ENCODE results near the gene RMDN2.
"Not testable (repeated sequence)": the region's sequence is repeated elsewhere in the genome, so short reads cannot be mapped to it uniquely, and the experiment has no call there.

RMDN2 gene

GRCh38 chr2:37992601-37993000 lies 67.5 kb downstream of the RMDN2 start:
- Histone ChIP-seq H3K27ac (ENCODE audit: low read length) (no peak overlapping the region), H3K9me3 (ENCODE audit: control insufficient read depth in 2 of 2, low read length in 2 of 2) (no peaks in the 10 kb centered on the region), H3K9ac (ENCODE audit: low read length in 2 of 2) (no peak overlapping the region), H3K4me3 (ENCODE audit: low read length in 2 of 2) (no peak overlapping the region), H3K36me3 (ENCODE audit: control insufficient read depth in 2 of 2, insufficient read depth in 2 of 2, low read length in 2 of 2) (no peaks in the 10 kb centered on the region), H3K27me3 (ENCODE audit: control insufficient read depth in 1 of 2, insufficient read depth in 2 of 2, low read length in 2 of 2) (no peaks in the 10 kb centered on the region), H3K4me1 (ENCODE audit: control insufficient read depth, insufficient read depth, low read length) (peaks cover 4% of the 10 kb centered on the region)

- H3K4me3 ChIP-seq (ENCODE audit: low read length in 2 of 2), result no peak overlapping the region
- H3K4me1 ChIP-seq (ENCODE audit: control insufficient read depth, insufficient read depth, low read length), result peaks cover 4% of the 10 kb centered on the region
- H3K36me3 ChIP-seq (ENCODE audit: control insufficient read depth in 2 of 2, insufficient read depth in 2 of 2, low read length in 2 of 2), result no peaks in the 10 kb centered on the region
- H3K27ac ChIP-seq (ENCODE audit: low read length), result no peak overlapping the region
- no peaks in the 10 kb centered on the region for H3K9me3 ChIP-seq (ENCODE audit: control insufficient read depth in 2 of 2, low read length in 2 of 2)
- H3K27me3 ChIP-seq (ENCODE audit: control insufficient read depth in 1 of 2, insufficient read depth in 2 of 2, low read length in 2 of 2), result no peaks in the 10 kb centered on the region
- no peak overlapping the region for H3K9ac ChIP-seq (ENCODE audit: low read length in 2 of 2)
Measured at GRCh38 chr2:37993143-37993542, 68.1 kb downstream of the RMDN2 start.

GRCh38 chr2:37997629-37998028 lies 72.5 kb downstream of the RMDN2 start:
- H3K4me3 ChIP-seq (ENCODE audit: low read length in 2 of 2), result no peak overlapping the region
- H3K27me3 ChIP-seq (ENCODE audit: control insufficient read depth in 1 of 2, insufficient read depth in 2 of 2, low read length in 2 of 2), result no peaks in the 10 kb centered on the region
- no peak overlapping the region for H3K9ac ChIP-seq (ENCODE audit: low read length in 2 of 2)
- H3K4me1 ChIP-seq (ENCODE audit: control insufficient read depth, insufficient read depth, low read length), result peaks cover 4% of the 10 kb centered on the region
- H3K36me3 ChIP-seq (ENCODE audit: control insufficient read depth in 2 of 2, insufficient read depth in 2 of 2, low read length in 2 of 2), result no peaks in the 10 kb centered on the region
- H3K9me3 ChIP-seq (ENCODE audit: control insufficient read depth in 2 of 2, low read length in 2 of 2), result no peaks in the 10 kb centered on the region
- H3K27ac ChIP-seq (ENCODE audit: low read length), result peak overlapping the region; percentile 19

GRCh38 chr2:38000485-38001222 lies 75.6 kb downstream of the RMDN2 start:
- Histone ChIP-seq H3K9ac (ENCODE audit: low read length in 2 of 2) (no peak overlapping the region), H3K36me3 (ENCODE audit: control insufficient read depth in 2 of 2, insufficient read depth in 2 of 2, low read length in 2 of 2) (no peaks in the 10 kb centered on the region), H3K27ac (ENCODE audit: low read length) (peak overlapping the region; percentile 31), H3K4me3 (ENCODE audit: low read length in 2 of 2) (no peak overlapping the region), H3K9me3 (ENCODE audit: control insufficient read depth in 2 of 2, low read length in 2 of 2) (no peaks in the 10 kb centered on the region), H3K4me1 (ENCODE audit: control insufficient read depth, insufficient read depth, low read length) (peaks cover 4% of the 10 kb centered on the region), H3K27me3 (ENCODE audit: control insufficient read depth in 1 of 2, insufficient read depth in 2 of 2, low read length in 2 of 2) (no peaks in the 10 kb centered on the region)

GRCh38 chr2:38010187-38010586 lies 85.1 kb downstream of the RMDN2 start:
- not testable (repeated sequence) for H3K4me3 ChIP-seq (ENCODE audit: low read length in 2 of 2); H3K36me3 ChIP-seq (ENCODE audit: control insufficient read depth in 2 of 2, insufficient read depth in 2 of 2, low read length in 2 of 2); H3K27ac ChIP-seq (ENCODE audit: low read length); H3K27me3 ChIP-seq (ENCODE audit: control insufficient read depth in 1 of 2, insufficient read depth in 2 of 2, low read length in 2 of 2); H3K4me1 ChIP-seq (ENCODE audit: control insufficient read depth, insufficient read depth, low read length); H3K9ac ChIP-seq (ENCODE audit: low read length in 2 of 2); H3K9me3 ChIP-seq (ENCODE audit: control insufficient read depth in 2 of 2, low read length in 2 of 2)

- H3K27me3 ChIP-seq (ENCODE audit: control insufficient read depth in 1 of 2, insufficient read depth in 2 of 2, low read length in 2 of 2), result no peaks in the 10 kb centered on the region
- H3K27ac ChIP-seq (ENCODE audit: low read length), result no peak overlapping the region
Measured at GRCh38 chr2:38010995-38011394, 85.9 kb downstream of the RMDN2 start.

GRCh38 chr2:38013158-38013752 lies 88.2 kb downstream of the RMDN2 start:
- no peak overlapping the region for H3K9ac ChIP-seq (ENCODE audit: low read length in 2 of 2)
- no peaks in the 10 kb centered on the region for H3K36me3 ChIP-seq (ENCODE audit: control insufficient read depth in 2 of 2, insufficient read depth in 2 of 2, low read length in 2 of 2)
- no peak overlapping the region for H3K4me3 ChIP-seq (ENCODE audit: low read length in 2 of 2)
- no peaks in the 10 kb centered on the region for H3K27me3 ChIP-seq (ENCODE audit: control insufficient read depth in 1 of 2, insufficient read depth in 2 of 2, low read length in 2 of 2)
- H3K27ac ChIP-seq (ENCODE audit: low read length), result no peak overlapping the region
- H3K4me1 ChIP-seq (ENCODE audit: control insufficient read depth, insufficient read depth, low read length), result no peaks in the 10 kb centered on the region
- no peaks in the 10 kb centered on the region for H3K9me3 ChIP-seq (ENCODE audit: control insufficient read depth in 2 of 2, low read length in 2 of 2)

More at GRCh38 chr2:38010995-38011394, 85.9 kb downstream of the RMDN2 start:
- no peaks in the 10 kb centered on the region for H3K4me1 ChIP-seq (ENCODE audit: control insufficient read depth, insufficient read depth, low read length)
- H3K9ac ChIP-seq (ENCODE audit: low read length in 2 of 2), result no peak overlapping the region
- H3K9me3 ChIP-seq (ENCODE audit: control insufficient read depth in 2 of 2, low read length in 2 of 2), result no peaks in the 10 kb centered on the region
- no peaks in the 10 kb centered on the region for H3K36me3 ChIP-seq (ENCODE audit: control insufficient read depth in 2 of 2, insufficient read depth in 2 of 2, low read length in 2 of 2)
- no peak overlapping the region for H3K4me3 ChIP-seq (ENCODE audit: low read length in 2 of 2)

- H3K27me3 ChIP-seq (ENCODE audit: control insufficient read depth in 1 of 2, insufficient read depth in 2 of 2, low read length in 2 of 2), result no peaks in the 10 kb centered on the region
- no peaks in the 10 kb centered on the region for H3K36me3 ChIP-seq (ENCODE audit: control insufficient read depth in 2 of 2, insufficient read depth in 2 of 2, low read length in 2 of 2)
- H3K9ac ChIP-seq (ENCODE audit: low read length in 2 of 2), result no peak overlapping the region
- H3K4me3 ChIP-seq (ENCODE audit: low read length in 2 of 2), result no peak overlapping the region
- no peaks in the 10 kb centered on the region for H3K9me3 ChIP-seq (ENCODE audit: control insufficient read depth in 2 of 2, low read length in 2 of 2)
- no peak overlapping the region for H3K27ac ChIP-seq (ENCODE audit: low read length)
- H3K4me1 ChIP-seq (ENCODE audit: control insufficient read depth, insufficient read depth, low read length), result no peaks in the 10 kb centered on the region
Measured at GRCh38 chr2:38016219-38016618, 91.1 kb downstream of the RMDN2 start.

- Histone ChIP-seq H3K9me3 (ENCODE audit: control insufficient read depth in 2 of 2, low read length in 2 of 2) (no peaks in the 10 kb centered on the region), H3K9ac (ENCODE audit: low read length in 2 of 2) (no peak overlapping the region)
Measured at GRCh38 chr2:38017836-38018235, 92.7 kb downstream of the RMDN2 start.

GRCh38 chr2:38020359-38021069 lies 95.4 kb downstream of the RMDN2 start:
- H3K9me3 ChIP-seq (ENCODE audit: control insufficient read depth in 2 of 2, low read length in 2 of 2); H3K36me3 ChIP-seq (ENCODE audit: control insufficient read depth in 2 of 2, insufficient read depth in 2 of 2, low read length in 2 of 2); H3K27ac ChIP-seq (ENCODE audit: low read length); H3K9ac ChIP-seq (ENCODE audit: low read length in 2 of 2); H3K4me1 ChIP-seq (ENCODE audit: control insufficient read depth, insufficient read depth, low read length); H3K27me3 ChIP-seq (ENCODE audit: control insufficient read depth in 1 of 2, insufficient read depth in 2 of 2, low read length in 2 of 2); H3K4me3 ChIP-seq (ENCODE audit: low read length in 2 of 2): not testable (repeated sequence)

More at GRCh38 chr2:38017836-38018235, 92.7 kb downstream of the RMDN2 start:
- no peaks in the 10 kb centered on the region for H3K4me1 ChIP-seq (ENCODE audit: control insufficient read depth, insufficient read depth, low read length)
- no peak overlapping the region for H3K27ac ChIP-seq (ENCODE audit: low read length)
- H3K27me3 ChIP-seq (ENCODE audit: control insufficient read depth in 1 of 2, insufficient read depth in 2 of 2, low read length in 2 of 2), result no peaks in the 10 kb centered on the region
- no peak overlapping the region for H3K4me3 ChIP-seq (ENCODE audit: low read length in 2 of 2)
- H3K36me3 ChIP-seq (ENCODE audit: control insufficient read depth in 2 of 2, insufficient read depth in 2 of 2, low read length in 2 of 2), result no peaks in the 10 kb centered on the region

- Histone ChIP-seq H3K4me1 (ENCODE audit: control insufficient read depth, insufficient read depth, low read length) (no peaks in the 10 kb centered on the region), H3K4me3 (ENCODE audit: low read length in 2 of 2) (no peak overlapping the region), H3K27ac (ENCODE audit: low read length) (no peak overlapping the region), H3K36me3 (ENCODE audit: control insufficient read depth in 2 of 2, insufficient read depth in 2 of 2, low read length in 2 of 2) (no peaks in the 10 kb centered on the region), H3K9ac (ENCODE audit: low read length in 2 of 2) (no peak overlapping the region), H3K27me3 (ENCODE audit: control insufficient read depth in 1 of 2, insufficient read depth in 2 of 2, low read length in 2 of 2) (no peaks in the 10 kb centered on the region), H3K9me3 (ENCODE audit: control insufficient read depth in 2 of 2, low read length in 2 of 2) (no peaks in the 10 kb centered on the region)
Measured at GRCh38 chr2:38021589-38021988, 96.5 kb downstream of the RMDN2 start.
